ENCODE results near the gene GPC5. TPM values are rescaled to one million over a fixed set of nuclear protein-coding genes. Genes with fewer than 3 reads are reported as not detected.
"Not testable (repeated sequence)": the region's sequence is repeated elsewhere in the genome, so short reads cannot be mapped to it uniquely, and the experiment has no call there.

GPC5 gene
- total and polyA plus RNA-seq, 10 donors: 0.04 to 0.83 (median 0.26) TPM; not detected in 3

DNA sequence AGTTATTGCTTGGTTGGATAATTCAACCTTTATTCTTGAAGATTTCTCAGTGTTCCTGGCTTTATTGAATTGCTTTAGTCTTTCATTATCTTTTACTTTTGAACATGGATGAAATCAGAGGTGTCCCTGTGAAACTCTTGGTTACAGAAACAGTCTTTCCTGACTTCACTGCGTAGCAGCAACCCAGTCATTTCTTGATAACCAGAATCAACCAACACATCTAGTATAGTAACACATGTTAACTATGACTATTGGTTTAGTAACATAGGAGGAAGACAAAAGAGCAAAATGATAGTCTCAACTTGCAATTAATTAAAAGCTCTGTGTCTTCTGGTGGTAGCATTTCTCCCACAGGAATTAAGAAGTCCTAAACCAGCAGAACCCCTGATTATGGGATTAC, 393.6 kb downstream of the GPC5 start:
- DNase-seq: no peak
- TF ChIP-seq POLR2AphosphoS5 (IDR thresholded peaks at IDR 0.05): no peak
- TF ChIP-seq CTCF (IDR thresholded peaks at IDR 0.05 in 8 of 11, conservative IDR thresholded peaks at IDR 0.05 in 3 of 11): no peak
- TF ChIP-seq POLR2A (IDR thresholded peaks at IDR 0.05): no peak

DNA sequence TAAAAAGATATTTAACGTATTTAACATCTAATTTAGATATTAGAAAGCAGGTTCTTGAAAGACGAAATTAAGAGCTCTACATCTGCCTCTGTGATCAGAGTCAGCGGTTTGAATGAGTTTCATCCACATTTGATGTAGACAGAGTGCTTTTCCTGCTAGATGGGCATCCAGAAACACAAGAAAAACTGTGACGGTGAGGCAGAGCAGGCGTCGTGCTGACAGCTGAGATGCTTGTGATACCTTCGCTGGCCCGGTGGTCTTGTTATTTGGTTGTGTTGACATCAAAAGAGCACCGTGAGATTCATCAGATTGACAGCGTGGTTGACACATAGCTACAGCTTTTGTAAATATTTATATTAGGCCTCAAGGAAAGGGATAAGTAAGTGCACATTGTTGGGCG, 399.1 kb downstream of the GPC5 start:
- no peak for TF ChIP-seq POLR2AphosphoS5 (IDR thresholded peaks at IDR 0.05)
- TF ChIP-seq CTCF (IDR thresholded peaks at IDR 0.05 in 8 of 11, conservative IDR thresholded peaks at IDR 0.05 in 3 of 11): no peak
- TF ChIP-seq POLR2A (IDR thresholded peaks at IDR 0.05): no peak
- 64 to 75% (median 70%) methylated on average over 11 of the region's 11 CpGs for WGBS, 5 donors
- Histone ChIP-seq H3K4me3 (no peak overlapping the region), H3K4me1 (no peaks in the 10 kb centered on the region), H3K9me3 (peaks cover 0 to 12% (median 2%) of the 10 kb centered on the region in 8 donors), H3K27me3 (replicated peaks in 1 of 7) (no peaks in the 10 kb centered on the region), H3K36me3 (no peaks in the 10 kb centered on the region), H3K27ac (no peak overlapping the region)
- DNase-seq: no peak
- intact Hi-C loops (cut with DNase I; ENCODE audit: low total_unique reads): no loop called here

More for the DNA sequence above, 393.6 kb downstream of the GPC5 start:
- no peaks in the 10 kb centered on the region for H3K4me1 ChIP-seq
- no peaks in the 10 kb centered on the region for H3K9me3 ChIP-seq
- no peaks in the 10 kb centered on the region for H3K27me3 ChIP-seq (replicated peaks in 1 of 7)
- 72 to 85% (median 78%) methylated on average over 1 of the region's 1 CpG for WGBS, 5 donors
- intact Hi-C loops (cut with DNase I; ENCODE audit: low total_unique reads): no loop called here
- H3K4me3 ChIP-seq: no peak overlapping the region
- no peaks in the 10 kb centered on the region for H3K36me3 ChIP-seq
- no peak overlapping the region for H3K27ac ChIP-seq

- H3K27ac ChIP-seq; intact Hi-C loops (cut with DNase I; ENCODE audit: low total_unique reads); H3K36me3 ChIP-seq; DNase-seq; H3K4me1 ChIP-seq; H3K4me3 ChIP-seq; H3K27me3 ChIP-seq (replicated peaks in 1 of 7): not testable (repeated sequence)
- H3K9me3 ChIP-seq: peaks cover 0 to 12% (median 2%) of the 10 kb centered on the region in 8 donors
- WGBS, 5 donors: 68 to 93% (median 92%) methylated on average over 3 of the region's 3 CpGs
These were observed 399.9 kb downstream of the GPC5 start for GRCh38 chr13:91798338-91798737.

DNA sequence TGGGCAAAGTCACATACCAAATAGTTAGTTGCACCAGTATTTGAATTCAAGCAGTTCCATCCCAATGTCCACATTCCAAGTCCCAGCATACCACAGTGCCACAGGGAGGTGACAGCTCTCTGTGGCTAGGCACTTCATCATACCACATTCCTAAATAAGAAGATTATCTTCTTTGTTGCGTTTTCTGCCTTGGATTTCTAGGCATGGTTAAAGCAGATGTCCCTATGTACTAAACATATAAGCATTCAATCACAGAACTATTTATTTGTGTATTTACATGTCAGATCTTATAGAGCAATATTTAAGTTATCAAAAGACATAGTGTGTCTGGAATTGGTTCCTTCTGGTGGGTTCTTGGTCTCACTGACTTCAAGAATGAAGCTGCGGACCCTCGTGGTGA, 403.4 kb downstream of the GPC5 start:
- intact Hi-C loops (cut with DNase I; ENCODE audit: low total_unique reads); H3K27me3 ChIP-seq (replicated peaks in 1 of 7); DNase-seq; H3K36me3 ChIP-seq; H3K27ac ChIP-seq; H3K4me1 ChIP-seq; H3K4me3 ChIP-seq: not testable (repeated sequence)
- H3K9me3 ChIP-seq: peaks cover 0 to 12% (median 2%) of the 10 kb centered on the region in 8 donors
- 80 to 89% (median 84%) methylated on average over 3 of the region's 3 CpGs for WGBS, 5 donors

GRCh38 chr13:91802957-91803356, 404.5 kb downstream of the GPC5 start:
- Histone ChIP-seq H3K4me3 (no peak overlapping the region), H3K27me3 (replicated peaks in 1 of 7) (no peaks in the 10 kb centered on the region), H3K27ac (no peak overlapping the region), H3K9me3 (peaks cover 0 to 12% (median 2%) of the 10 kb centered on the region in 8 donors), H3K36me3 (no peaks in the 10 kb centered on the region), H3K4me1 (no peaks in the 10 kb centered on the region)
- TF ChIP-seq CTCF (IDR thresholded peaks at IDR 0.05 in 8 of 11, conservative IDR thresholded peaks at IDR 0.05 in 3 of 11) (no peak), POLR2A (IDR thresholded peaks at IDR 0.05) (no peak), POLR2AphosphoS5 (IDR thresholded peaks at IDR 0.05) (no peak)
- DNase-seq: no peak
- intact Hi-C loops (cut with DNase I; ENCODE audit: low total_unique reads): no loop called here

Measured in spleen (tissue), 11 donors.